Sciatic nerve (tissue), 2 donors: ENCODE measurements around the gene AP5S1. TPM values are rescaled to one million over a fixed set of nuclear protein-coding genes. Genes with fewer than 3 reads are reported as not detected.

Experiments used
- ATAC-seq: fragments of 200-7000 bp; cut with Tn5 transposase; one replicate; pipeline ENCODE4 v1.9.1; 2020; ENCODE audit warnings: mild to moderate bottlenecking, moderate library complexity
- DNase-seq: peaks from one replicate; pipeline ENCODE4 v3.0.0-alpha.2; 2020; ENCODE audit warnings: low spot score
- intact Hi-C: fragments of 100-400 bp; cut with DNase I; formaldehyde crosslinking; loops from one replicate; pipeline ENCODE4 v1.14.2; 2022
- total RNA-seq: library from RNA; stranded (reverse); fragmentation: NEBNext Ultra II Directional; extraction: Animal tissue kit (Norgen Biotek cat#: 25700); gene quantifications from one replicate; pipeline ENCODE4 v1.2.1, GENCODE V29; 2021
- donor health status: DM: no; HTN: no; CAD: no.
- donor health status: DM: no; HTN: no; CAD: no.

Gene AP5S1
- total RNA-seq, 1 donor from 2014 or later = 8.4 TPM

- ATAC-seq = no peak
- intact Hi-C loops = no loop called here
- DNase-seq = no peak
These were observed 16.5 kb upstream of the AP5S1 start for GRCh38 chr20:3803854-3804253.

DNA sequence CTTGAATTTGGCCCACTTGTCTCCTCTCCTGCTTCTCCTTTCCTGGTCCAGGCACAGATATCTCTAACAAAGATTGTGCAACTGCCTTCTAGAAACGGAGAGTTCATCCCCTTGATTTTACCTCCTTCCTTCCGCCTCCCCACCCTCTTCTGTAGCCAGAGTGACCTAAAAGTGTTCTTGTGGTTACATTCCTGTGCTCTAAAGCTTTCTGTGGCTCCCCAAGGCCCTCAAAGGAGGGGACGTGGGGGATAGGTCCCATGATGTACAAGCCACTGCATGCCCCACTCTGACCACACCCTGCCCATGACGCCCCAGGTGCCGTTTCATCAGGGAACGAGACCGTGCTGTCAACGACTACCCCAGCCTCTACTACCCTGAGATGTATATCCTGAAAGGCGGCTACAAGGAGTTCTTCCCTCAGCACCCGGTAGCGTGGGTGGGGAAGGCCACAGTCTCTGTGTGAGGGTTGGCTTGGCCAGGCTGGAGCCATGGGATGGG is 16.0 kb upstream of the AP5S1 start:
- intact Hi-C loops = no loop called here
- DNase-seq = no peak
- no peak for ATAC-seq

- ATAC-seq (no peak), DNase-seq (no peak)
- intact Hi-C loops = no loop called here
These were observed 15.6 kb upstream of the AP5S1 start for GRCh38 chr20:3804781-3805180.

- intact Hi-C loops = no loop called here
- no peak for ATAC-seq
- DNase-seq = no peak
These were observed 11.8 kb upstream of the AP5S1 start for GRCh38 chr20:3808544-3808943.

DNA sequence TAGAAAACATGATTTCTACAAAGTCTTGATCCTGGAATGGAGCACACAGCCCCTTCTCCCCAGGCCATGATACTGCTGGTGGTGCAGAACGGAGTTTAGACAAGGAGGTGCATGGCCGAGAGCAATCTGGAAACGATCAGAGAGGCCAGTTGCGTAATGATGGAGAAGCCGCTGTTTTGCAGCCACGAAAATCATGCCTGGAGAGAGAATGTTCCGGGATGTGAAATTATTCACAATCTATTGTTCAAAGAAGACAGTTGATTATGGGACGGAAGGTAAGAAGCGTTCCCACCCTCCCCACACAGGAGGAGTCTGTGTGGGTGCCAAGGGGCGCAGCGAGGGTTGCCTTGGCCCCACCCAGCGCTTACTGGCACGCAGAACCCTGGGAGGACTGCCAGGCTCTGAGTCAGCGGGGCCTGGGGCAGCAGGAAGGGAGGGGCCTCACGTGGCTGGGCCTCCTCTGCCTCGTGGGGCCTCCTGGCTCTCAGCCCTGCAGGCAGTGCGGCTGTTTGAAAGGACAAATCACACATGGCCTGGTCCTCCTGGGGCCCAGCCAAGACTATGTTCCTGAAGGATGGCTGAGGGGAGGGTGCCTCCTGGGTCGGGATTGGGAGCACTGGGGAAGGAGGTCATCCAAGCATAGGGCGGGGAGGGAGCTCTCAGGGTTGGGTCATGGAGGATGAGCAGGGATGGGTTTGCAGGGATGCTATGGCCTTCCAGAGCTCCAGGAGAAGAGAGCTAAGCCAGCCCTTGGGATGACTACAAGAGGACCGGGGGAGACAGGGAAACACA is 8.7 kb upstream of the AP5S1 start:
- peak; percentile 100 for DNase-seq
- intact Hi-C loops = no loop called here
- peak; percentile 94 for ATAC-seq

DNA sequence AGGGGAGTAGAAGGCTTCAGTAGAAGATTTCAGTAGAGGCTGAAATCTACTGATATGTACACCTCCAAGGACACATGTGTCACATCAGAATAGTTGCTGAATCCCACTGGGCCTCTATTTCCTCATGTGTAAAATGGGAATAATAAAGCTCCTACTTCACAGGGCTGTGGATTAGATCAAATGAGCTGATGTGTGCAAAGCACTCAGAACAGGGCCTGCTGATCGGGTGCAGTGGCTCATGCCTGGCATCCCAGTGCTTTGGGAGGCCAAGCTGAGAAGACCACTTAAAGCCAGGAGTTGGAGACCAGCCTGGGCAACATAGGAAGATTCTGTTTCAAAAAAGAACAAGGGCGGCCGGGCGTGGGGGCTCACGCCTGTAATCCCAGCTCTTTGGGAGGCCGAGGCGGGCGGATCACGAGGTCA is 8.1 kb upstream of the AP5S1 start:
- ATAC-seq (no peak), DNase-seq (no peak)
- intact Hi-C loops = no loop called here

DNA sequence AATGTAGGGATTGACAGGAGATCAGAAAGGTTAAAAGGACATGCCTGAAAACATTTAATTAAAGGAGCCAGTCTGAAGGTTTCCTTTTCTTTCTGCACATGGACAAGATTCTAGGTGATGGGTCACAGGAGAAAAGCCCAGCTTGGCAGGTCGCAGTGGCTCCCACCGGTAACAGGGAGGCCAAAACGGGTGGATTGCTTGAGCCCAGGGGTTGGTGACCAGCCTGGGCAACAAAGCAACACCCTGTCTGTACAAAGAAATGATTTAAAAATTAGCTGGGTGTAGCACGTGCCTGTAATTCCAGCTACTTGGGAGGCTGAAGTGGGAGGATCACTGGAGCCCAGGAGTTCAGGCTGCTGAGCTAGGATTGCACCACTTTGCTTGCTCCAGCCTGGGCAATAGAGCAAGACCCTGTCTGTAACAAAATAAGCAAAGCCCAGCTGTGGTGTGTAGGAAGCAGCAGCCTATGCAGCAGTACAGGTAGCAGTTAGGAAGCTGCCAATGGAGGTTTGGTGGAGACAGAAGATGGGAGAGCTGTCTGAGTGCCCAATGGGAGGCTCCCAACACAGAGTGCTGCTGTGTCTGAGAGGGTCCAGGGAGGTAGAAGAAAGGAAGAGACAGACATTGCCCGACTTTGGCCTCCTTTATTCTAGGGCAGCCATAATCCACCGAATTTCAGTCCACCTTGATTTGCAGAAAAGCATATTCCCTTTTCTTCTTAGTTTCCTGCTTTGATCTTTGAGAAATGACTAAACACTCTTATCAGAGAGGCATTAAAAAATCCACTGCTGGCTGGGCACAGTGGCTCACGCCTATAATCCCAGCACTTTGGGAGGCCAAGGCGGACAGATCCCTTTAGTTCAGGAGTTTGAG is 7.1 kb upstream of the AP5S1 start:
- ATAC-seq (no peak), DNase-seq (no peak)
- intact Hi-C loops = no loop called here

DNA sequence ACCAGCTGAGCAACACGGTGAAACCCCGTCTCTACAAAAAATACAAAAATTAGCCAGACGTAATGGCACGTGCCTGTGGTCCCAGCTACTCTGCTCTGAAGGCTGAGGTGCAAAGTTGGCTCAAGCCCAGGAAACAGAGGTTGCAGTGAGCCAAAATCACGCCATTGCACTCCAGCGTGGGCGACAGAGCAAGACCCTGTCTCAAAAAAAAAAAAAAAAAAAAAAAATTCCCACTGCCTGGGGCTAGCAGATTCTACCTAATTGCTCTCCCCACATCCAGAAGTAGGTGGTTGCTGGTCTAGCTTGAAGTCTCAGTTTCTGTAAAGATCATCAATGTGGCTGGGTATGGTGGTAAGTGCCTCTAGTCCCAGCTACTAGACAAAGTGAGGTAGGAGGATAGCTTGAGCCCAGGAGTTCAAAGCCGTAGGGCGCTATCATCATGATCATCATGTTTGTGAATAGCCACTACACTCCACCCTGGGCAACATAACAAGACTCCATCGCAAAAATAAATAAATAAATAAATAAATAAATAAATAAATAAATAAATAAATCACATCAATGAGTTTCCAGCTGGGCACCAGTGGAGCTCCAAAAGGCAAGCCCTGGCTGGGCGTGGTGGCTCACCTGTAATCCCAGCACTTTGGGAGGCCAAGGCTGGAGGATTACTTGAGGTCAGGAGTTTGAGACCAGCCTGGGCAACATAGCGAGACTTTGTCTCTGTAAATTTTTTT is 6.3 kb upstream of the AP5S1 start:
- intact Hi-C loops = no loop called here

GRCh38 chr20:3814928-3815495 is 5.3 kb upstream of the AP5S1 start:
- intact Hi-C loops = no loop called here
- no peak for DNase-seq
- no peak for ATAC-seq

More for the DNA sequence above, 6.3 kb upstream of the AP5S1 start:
- DNase-seq = no peak
- ATAC-seq = no peak

DNA sequence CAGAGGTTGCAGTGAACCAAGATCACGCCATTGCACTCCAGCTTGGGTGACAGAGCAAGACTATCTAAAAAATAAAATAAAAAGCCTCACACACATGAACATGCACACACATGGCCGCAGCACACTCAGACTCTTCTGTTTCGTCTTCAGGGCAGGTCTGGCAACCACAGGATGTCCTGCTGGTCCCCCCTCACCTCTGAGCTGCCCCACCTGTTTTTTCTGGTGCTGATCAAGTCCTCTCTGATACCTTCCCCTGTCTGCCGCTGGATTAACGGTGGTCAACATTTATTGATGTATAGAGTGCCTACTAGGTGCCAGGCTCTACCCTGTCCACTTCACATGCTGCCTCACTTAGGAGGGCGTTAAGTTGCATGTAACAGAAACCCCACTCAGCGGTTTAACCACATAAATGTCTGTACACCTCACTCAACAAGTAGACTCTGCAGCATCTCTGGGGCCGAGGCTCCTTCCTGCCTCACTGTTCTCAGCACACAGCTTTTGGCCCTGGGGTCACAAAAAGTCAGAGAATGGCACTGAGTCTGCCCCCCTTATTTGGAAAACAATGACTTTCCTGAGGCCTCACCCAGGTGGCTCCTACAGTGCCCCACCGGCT is 4.5 kb upstream of the AP5S1 start:
- intact Hi-C loops = no loop called here
- DNase-seq (no peak), ATAC-seq (no peak)

DNA sequence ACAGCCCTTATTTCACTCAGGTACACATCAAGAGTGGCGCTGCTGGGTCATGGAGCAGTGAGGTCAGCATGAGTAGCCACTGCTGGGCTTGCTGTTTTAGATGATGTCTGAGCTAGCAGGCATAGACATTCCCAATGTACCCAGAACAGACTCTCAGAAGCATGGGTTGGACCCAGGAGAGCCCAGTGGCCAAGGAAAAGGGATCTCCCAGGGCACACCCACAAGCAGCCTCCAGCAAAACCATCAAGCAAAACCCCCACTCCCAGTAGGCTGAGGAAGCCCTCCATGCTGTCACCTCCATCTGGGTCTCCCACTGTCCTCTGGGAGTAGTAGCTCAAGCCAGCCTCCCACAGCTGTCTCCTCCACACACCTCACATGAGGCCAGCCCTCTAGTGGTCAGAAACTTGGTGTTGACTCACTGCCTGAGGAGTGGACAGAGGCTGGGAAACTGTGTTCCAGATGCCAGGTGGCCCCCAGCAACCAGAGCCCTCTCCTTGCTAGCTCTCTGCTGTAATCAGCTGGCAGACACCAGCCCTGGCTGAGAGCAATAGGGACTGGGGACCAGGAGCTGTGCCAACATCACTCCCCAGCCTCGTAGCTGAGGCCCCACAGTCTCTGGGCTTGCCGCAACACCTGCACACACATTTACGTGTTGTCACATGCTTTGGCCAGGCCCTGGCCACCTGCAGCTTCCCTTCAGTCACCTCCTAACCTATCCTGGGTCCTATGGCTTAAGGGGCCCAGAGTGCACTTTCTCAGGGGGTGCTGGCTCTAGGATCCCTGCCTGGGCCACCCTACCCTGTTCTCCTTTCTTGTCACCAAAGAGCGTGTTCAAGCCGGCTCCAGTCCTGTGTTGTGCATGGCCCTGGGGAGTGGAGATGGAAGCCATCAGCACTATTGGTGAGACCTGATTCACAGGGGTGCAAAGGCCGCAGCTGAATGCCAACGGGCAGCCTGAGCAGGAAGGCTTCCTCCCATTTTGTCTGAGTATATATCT is 1.9 kb upstream of the AP5S1 start:
- ATAC-seq (peak; percentile 40), DNase-seq (no peak)
- intact Hi-C loops = no loop called here

DNA sequence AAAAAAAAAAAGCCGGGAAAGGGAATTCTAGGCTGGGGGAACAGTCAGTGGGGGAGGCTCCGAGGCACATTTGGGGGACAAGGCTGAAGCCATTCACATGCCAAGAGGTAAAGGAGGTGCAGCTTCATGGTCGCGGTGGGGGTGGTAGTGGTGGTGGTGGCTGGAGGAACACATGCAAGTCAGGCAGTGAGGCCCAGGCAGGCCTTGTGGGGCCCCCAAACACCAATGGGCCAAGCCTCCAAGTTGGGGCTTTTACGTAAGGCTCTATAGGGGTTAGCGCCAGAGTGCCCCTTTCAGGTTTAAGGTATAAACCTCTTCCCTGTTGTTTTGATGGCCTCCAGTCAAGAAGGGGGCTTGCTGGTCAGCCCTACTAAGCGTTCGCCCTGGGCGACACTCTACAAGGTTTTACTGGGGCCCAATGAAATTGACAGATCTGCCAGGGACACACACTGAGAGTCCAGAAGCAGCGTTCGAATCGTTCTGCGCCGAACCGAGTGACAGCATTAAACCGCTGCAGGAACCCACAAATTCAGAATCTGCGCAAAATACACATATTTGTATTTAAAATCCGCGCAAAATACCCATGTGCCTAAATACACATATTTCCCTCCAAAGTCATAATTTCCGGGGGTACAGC is 818 bp upstream of the AP5S1 start:
- DNase-seq (no peak), ATAC-seq (no peak)
- intact Hi-C loops = loop anchor here (2.0 kb wide), 1 partner anchor 33 kb away; the partner anchor contains the start of gene CENPB

- DNase-seq (no peak), ATAC-seq (no peak)
- intact Hi-C loops = loop anchor here (2.0 kb wide), 1 partner anchor 34 kb away; the partner anchor contains the start of gene CENPB
These were observed 767 bp downstream of the AP5S1 start for GRCh38 chr20:3820901-3821727.

GRCh38 chr20:3821996-3822395 is 1.6 kb downstream of the AP5S1 start:
- no peak for ATAC-seq
- intact Hi-C loops = loop anchor here (2.0 kb wide), 1 partner anchor 35 kb away; the partner anchor contains the start of gene CENPB
- no peak for DNase-seq

DNA sequence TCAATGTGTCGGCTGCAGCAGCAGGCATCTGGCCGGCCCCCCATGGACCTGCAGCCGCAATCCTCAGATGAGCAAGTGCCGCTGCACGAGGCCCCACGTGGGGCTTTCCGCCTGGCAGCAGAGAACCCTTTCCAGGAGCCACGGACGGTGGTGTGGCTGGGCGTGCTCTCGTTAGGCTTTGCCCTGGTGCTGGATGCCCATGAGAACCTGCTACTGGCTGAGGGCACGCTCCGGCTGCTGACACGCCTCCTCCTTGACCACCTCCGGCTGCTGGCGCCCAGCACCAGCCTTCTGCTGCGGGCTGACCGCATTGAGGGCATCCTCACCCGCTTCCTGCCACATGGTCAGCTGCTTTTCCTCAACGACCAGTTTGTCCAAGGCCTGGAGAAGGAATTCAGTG is 3.5 kb downstream of the AP5S1 start:
- ATAC-seq (no peak), DNase-seq (no peak)
- intact Hi-C loops = no loop called here

DNA sequence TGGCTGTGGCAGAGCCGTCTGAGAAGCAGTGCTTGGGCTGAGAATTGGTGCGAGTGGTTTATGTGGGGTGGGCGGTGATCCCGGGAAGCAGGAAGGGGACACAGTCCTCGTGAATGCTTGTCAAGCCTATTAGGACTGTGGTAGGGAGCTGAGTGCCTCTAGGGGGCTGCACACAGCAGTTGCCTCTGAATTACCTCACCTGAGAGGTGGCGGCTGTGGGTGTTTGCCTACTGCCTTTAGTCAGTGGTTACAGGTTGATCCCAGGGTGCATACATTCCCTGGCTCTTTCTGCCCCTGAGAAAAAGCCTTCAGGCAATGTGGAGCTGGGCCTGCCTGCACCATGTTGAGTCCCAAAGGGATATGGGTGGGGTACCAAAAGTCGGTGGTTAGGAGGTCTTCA is 5.2 kb downstream of the AP5S1 start:
- intact Hi-C loops = no loop called here
- no peak for ATAC-seq
- DNase-seq = no peak
